ENCODE measurements around the gene MLIP. TPM values are rescaled to one million over a fixed set of nuclear protein-coding genes. Genes with fewer than 3 reads are reported as not detected.

Gene MLIP
- total and polyA plus RNA-seq, 4 donors, result 2.0 to 6.0 (median 3.2) TPM

GRCh38 chr6:54085541-54085940 is 25.7 kb upstream of the MLIP start:
- 48% methylated on average over 2 of the region's 2 CpGs for WGBS
- no peak for DNase-seq (ENCODE audit: low spot score)
- H3K9ac ChIP-seq (ENCODE audit: low read depth in 1 of 2, low read length in 2 of 2), result no peak overlapping the region
- no peaks in the 10 kb centered on the region for H3K9me3 ChIP-seq (ENCODE audit: control insufficient read depth in 4 of 4, low read length in 3 of 4)
- H3K4me3 ChIP-seq (ENCODE audit: low read depth in 1 of 3, low read length in 3 of 3), result no peak overlapping the region
- TF ChIP-seq ATF3 (IDR thresholded peaks at IDR 0.05), result no peak
- no peak for TF ChIP-seq HNF4G (IDR thresholded peaks at IDR 0.05)
- TF ChIP-seq HNF4A (conservative IDR thresholded peaks at IDR 0.05), result no peak
- no peak for TF ChIP-seq NR2F2 (IDR thresholded peaks at IDR 0.05)
- no peak for TF ChIP-seq TAF1 (conservative IDR thresholded peaks at IDR 0.05)
- no peak for TF ChIP-seq REST (IDR thresholded peaks at IDR 0.05)
- TF ChIP-seq GABPA (IDR thresholded peaks at IDR 0.05 in 1 of 2, conservative IDR thresholded peaks at IDR 0.05 in 1 of 2), result no peak
- TF ChIP-seq YY1 (IDR thresholded peaks at IDR 0.05), result no peak
- TF ChIP-seq SP1 (IDR thresholded peaks at IDR 0.05), result no peak
- TF ChIP-seq EGR1 (IDR thresholded peaks at IDR 0.05; ENCODE audit: low read depth in 2 of 2), result no peak
- no peak for TF ChIP-seq CTCF (IDR thresholded peaks at IDR 0.05; ENCODE audit: low read depth, low read length, missing input control)
- TF ChIP-seq RAD21 (IDR thresholded peaks at IDR 0.05), result no peak
- TF ChIP-seq FOXA2 (IDR thresholded peaks at IDR 0.05), result no peak
- TF ChIP-seq FOXA1 (IDR thresholded peaks at IDR 0.05), result no peak
- no peaks in the 10 kb centered on the region for H3K27me3 ChIP-seq (ENCODE audit: control insufficient read depth in 4 of 4, insufficient read depth in 4 of 4, low read length in 3 of 4)
- no peaks in the 10 kb centered on the region for H3K4me1 ChIP-seq (ENCODE audit: control insufficient read depth in 4 of 4, insufficient read depth in 4 of 4, low read length in 3 of 4)
- H3K27ac ChIP-seq (ENCODE audit: low read depth in 1 of 2, low read length in 2 of 2), result no peak overlapping the region
- H3K36me3 ChIP-seq (ENCODE audit: control insufficient read depth in 4 of 4, insufficient read depth in 3 of 4, low read depth in 1 of 4, low read length in 3 of 4), result peaks cover 0 to 3% (median 0%) of the 10 kb centered on the region in 4 donors

DNA sequence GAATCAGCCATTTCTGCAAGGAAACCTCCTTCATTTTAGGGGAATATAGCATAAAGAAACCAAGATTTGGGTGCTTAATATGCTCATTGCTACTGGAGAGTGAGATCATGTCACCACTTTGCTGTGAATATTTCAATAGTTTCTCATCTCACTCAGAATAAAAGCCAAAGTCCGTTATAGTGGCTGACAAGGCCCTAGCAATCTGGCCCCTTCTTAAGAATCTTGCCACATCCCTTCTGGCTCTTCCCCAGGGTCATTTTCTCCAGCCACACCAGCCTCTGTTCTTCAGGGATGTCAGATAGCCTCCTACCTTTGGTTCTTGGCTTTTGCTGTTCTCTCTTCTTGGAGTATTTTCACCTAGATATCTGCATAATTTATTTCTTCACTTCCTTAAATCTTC is 24.8 kb upstream of the MLIP start:
- WGBS, result 92% methylated on average over 1 of the region's 1 CpG
- no peak for DNase-seq (ENCODE audit: low spot score)
- H3K27me3 ChIP-seq (ENCODE audit: control insufficient read depth in 4 of 4, insufficient read depth in 4 of 4, low read length in 3 of 4), result no peaks in the 10 kb centered on the region
- H3K4me1 ChIP-seq (ENCODE audit: control insufficient read depth in 4 of 4, insufficient read depth in 4 of 4, low read length in 3 of 4), result no peaks in the 10 kb centered on the region
- H3K4me3 ChIP-seq (ENCODE audit: low read depth in 1 of 3, low read length in 3 of 3), result no peak overlapping the region
- H3K9me3 ChIP-seq (ENCODE audit: control insufficient read depth in 4 of 4, low read length in 3 of 4), result no peaks in the 10 kb centered on the region
- no peak overlapping the region for H3K27ac ChIP-seq (ENCODE audit: low read depth in 1 of 2, low read length in 2 of 2)
- no peak overlapping the region for H3K9ac ChIP-seq (ENCODE audit: low read depth in 1 of 2, low read length in 2 of 2)
- H3K36me3 ChIP-seq (ENCODE audit: control insufficient read depth in 4 of 4, insufficient read depth in 3 of 4, low read depth in 1 of 4, low read length in 3 of 4), result peaks cover 0 to 3% (median 0%) of the 10 kb centered on the region in 4 donors
- TF ChIP-seq ATF3 (IDR thresholded peaks at IDR 0.05), result no peak
- TF ChIP-seq NR2F2 (IDR thresholded peaks at IDR 0.05), result no peak
- no peak for TF ChIP-seq HNF4A (conservative IDR thresholded peaks at IDR 0.05)
- no peak for TF ChIP-seq RXRA (IDR thresholded peaks at IDR 0.05)
- no peak for TF ChIP-seq CTCF (IDR thresholded peaks at IDR 0.05; ENCODE audit: low read depth, low read length, missing input control)
- no peak for TF ChIP-seq JUND (IDR thresholded peaks at IDR 0.05)
- TF ChIP-seq GABPA (IDR thresholded peaks at IDR 0.05 in 1 of 2, conservative IDR thresholded peaks at IDR 0.05 in 1 of 2), result no peak
- no peak for TF ChIP-seq YY1 (IDR thresholded peaks at IDR 0.05)
- TF ChIP-seq FOXA1 (IDR thresholded peaks at IDR 0.05), result no peak
- TF ChIP-seq, protein P1, sequence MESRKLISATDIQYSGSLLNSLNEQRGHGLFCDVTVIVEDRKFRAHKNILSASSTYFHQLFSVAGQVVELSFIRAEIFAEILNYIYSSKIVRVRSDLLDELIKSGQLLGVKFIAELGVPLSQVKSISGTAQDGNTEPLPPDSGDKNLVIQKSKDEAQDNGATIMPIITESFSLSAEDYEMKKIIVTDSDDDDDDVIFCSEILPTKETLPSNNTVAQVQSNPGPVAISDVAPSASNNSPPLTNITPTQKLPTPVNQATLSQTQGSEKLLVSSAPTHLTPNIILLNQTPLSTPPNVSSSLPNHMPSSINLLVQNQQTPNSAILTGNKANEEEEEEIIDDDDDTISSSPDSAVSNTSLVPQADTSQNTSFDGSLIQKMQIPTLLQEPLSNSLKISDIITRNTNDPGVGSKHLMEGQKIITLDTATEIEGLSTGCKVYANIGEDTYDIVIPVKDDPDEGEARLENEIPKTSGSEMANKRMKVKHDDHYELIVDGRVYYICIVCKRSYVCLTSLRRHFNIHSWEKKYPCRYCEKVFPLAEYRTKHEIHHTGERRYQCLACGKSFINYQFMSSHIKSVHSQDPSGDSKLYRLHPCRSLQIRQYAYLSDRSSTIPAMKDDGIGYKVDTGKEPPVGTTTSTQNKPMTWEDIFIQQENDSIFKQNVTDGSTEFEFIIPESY (IDR thresholded peaks at IDR 0.05), result no peak
- TF ChIP-seq HNF4G (IDR thresholded peaks at IDR 0.05), result no peak
- no peak for TF ChIP-seq SP1 (IDR thresholded peaks at IDR 0.05)
- no peak for TF ChIP-seq MAX (IDR thresholded peaks at IDR 0.05)
- TF ChIP-seq EGR1 (IDR thresholded peaks at IDR 0.05; ENCODE audit: low read depth in 2 of 2), result no peak
- TF ChIP-seq TAF1 (conservative IDR thresholded peaks at IDR 0.05), result no peak
- TF ChIP-seq FOXA2 (IDR thresholded peaks at IDR 0.05), result no peak
